Esophagus muscularis mucosa (tissue), 4 donors: ENCODE data around the gene GOLGA7B. TPM values are rescaled to one million over a fixed set of nuclear protein-coding genes. Genes with fewer than 3 reads are reported as not detected.

ENCODE experiments used
- DNase-seq: peaks from one replicate; pipeline ENCODE4 v3.0.0-alpha.2; 2017; ENCODE audit errors: extremely low spot score
- H3K27ac ChIP-seq, 4 donors: fragments of 200-600 bp; sonication (generic); replicated peaks in 1 of 4; 1 replicate in 3 of 4; 2 replicates in 1 of 4; pipeline ENCODE4 v1.5.1; 2016 to 2019; ENCODE audit warnings: mild to moderate bottlenecking in 1 of 4
- H3K27me3 ChIP-seq, 4 donors: fragments of 200-600 bp; sonication (generic); one replicate each; pipeline versions ENCODE4 v1.5.1 to v1.6.0; 2016 to 2019
- H3K36me3 ChIP-seq, 4 donors: fragments of 200-600 bp; sonication (generic); one replicate each; pipeline ENCODE4 v1.5.1; 2016 to 2019
- H3K4me1 ChIP-seq, 4 donors: fragments of 200-600 bp; sonication (generic); one replicate each; pipeline ENCODE4 v1.5.1; 2016 to 2019
- H3K4me3 ChIP-seq, 4 donors: fragments of 200-600 bp; sonication (generic); 1 replicate in 2 of 4; 2 replicates in 2 of 4; pipeline ENCODE4 v1.5.1; 2016 to 2019; ENCODE audit warnings: mild to moderate bottlenecking in 4 of 4, moderate library complexity in 1 of 4
- H3K9me3 ChIP-seq, 4 donors: fragments of 200-600 bp; sonication (generic); 1 replicate in 3 of 4; 2 replicates in 1 of 4; pipeline ENCODE4 v1.5.1; 2016 to 2019
- CTCF ChIP-seq, 3 experiments: fragments of 200-600 bp in 2 of 3; fragments of 450-650 bp in 1 of 3; sonication (generic) in 2 of 3; IDR thresholded peaks; one replicate each; pipeline ENCODE4 v1.5.1; 2017 to 2019; ENCODE audit warnings: antibody characterized with exemption in 3 of 3, mild to moderate bottlenecking in 2 of 3, moderate library complexity in 1 of 3
- EP300 ChIP-seq: sonication (generic); formaldehyde crosslinking; IDR thresholded peaks from one replicate; pipeline ENCODE4 v1.6.1; 2017; ENCODE audit warnings: antibody characterized with exemption
- POLR2A ChIP-seq: fragments of 450-650 bp; IDR thresholded peaks from one replicate; pipeline ENCODE4 v1.6.1; 2017; ENCODE audit warnings: antibody characterized with exemption, moderate library complexity, mild to moderate bottlenecking, low read depth
- POLR2AphosphoS5 ChIP-seq, 2 donors: sonication (generic); formaldehyde crosslinking; IDR thresholded peaks; one replicate each; pipeline ENCODE4 v1.6.1; 2017; ENCODE audit warnings: antibody characterized with exemption in 2 of 2
- WGBS: methylation state at CpG from one replicate; pipeline ENCODE4 v1.1.5; 2018; 5-methylcytosine and 5-hydroxymethylcytosine counted together
- intact Hi-C: fragments of 100-400 bp; cut with DNase I; formaldehyde crosslinking; loops from one replicate; pipeline ENCODE4 v1.15.1; 2023
- total RNA-seq, 4 donors: library from RNA; depleted of rRNA; stranded (reverse); fragments of >200 nt; gene quantifications; one replicate each; pipeline versions ENCODE4 v1.1.0 to v1.2.1, GENCODE V29; 2016

The GOLGA7B gene
- total RNA-seq, 4 donors from 2014 or later, result under 0.01 to 0.33 (median 0.18) TPM

- Histone ChIP-seq H3K27ac (no peak overlapping the region), H3K4me1 (no peaks in the 10 kb centered on the region), H3K36me3 (no peaks in the 10 kb centered on the region), H3K9me3 (no peaks in the 10 kb centered on the region), H3K4me3 (no peak overlapping the region), H3K27me3 (peaks cover 0 to 57% (median 0%) of the 10 kb centered on the region in 4 donors)
- 69% methylated on average over 8 of the region's 10 CpGs for WGBS
- TF ChIP-seq EP300, result no peak
- TF ChIP-seq CTCF (IDR thresholded peaks at IDR 0.05), result no peak
- TF ChIP-seq POLR2A, result no peak
- no peak for TF ChIP-seq POLR2AphosphoS5 (IDR thresholded peaks at IDR 0.05)
- DNase-seq, result no peak
- intact Hi-C loops, result no loop called here
Observed at GRCh38 chr10:97822261-97822687, 27.4 kb upstream of the GOLGA7B start.

- H3K9me3 ChIP-seq, result no peaks in the 10 kb centered on the region
- no peak overlapping the region for H3K4me3 ChIP-seq
- TF ChIP-seq POLR2AphosphoS5 (IDR thresholded peaks at IDR 0.05), result no peak
- no peak for TF ChIP-seq EP300
- no peak for TF ChIP-seq CTCF (IDR thresholded peaks at IDR 0.05)
- no peak for TF ChIP-seq POLR2A
- intact Hi-C loops, result no loop called here
- H3K27ac ChIP-seq, result no peak overlapping the region
- H3K4me1 ChIP-seq, result no peaks in the 10 kb centered on the region
- DNase-seq, result no peak
- no peaks in the 10 kb centered on the region for H3K36me3 ChIP-seq
- WGBS, result 85% methylated on average over 12 of the region's 12 CpGs
- peaks cover 0 to 58% (median 0%) of the 10 kb centered on the region in 4 donors for H3K27me3 ChIP-seq
Observed at GRCh38 chr10:97823734-97824133, 25.9 kb upstream of the GOLGA7B start.

GRCh38 chr10:97825020-97825760 lies 24.5 kb upstream of the GOLGA7B start:
- peaks cover 0 to 58% (median 0%) of the 10 kb centered on the region in 4 donors for H3K27me3 ChIP-seq
- no peaks in the 10 kb centered on the region for H3K9me3 ChIP-seq
- 79% methylated on average over 12 of the region's 12 CpGs for WGBS
- DNase-seq, result no peak
- H3K27ac ChIP-seq, result no peak overlapping the region
- H3K36me3 ChIP-seq, result no peaks in the 10 kb centered on the region
- no peak for TF ChIP-seq POLR2AphosphoS5 (IDR thresholded peaks at IDR 0.05)
- no peak for TF ChIP-seq CTCF (IDR thresholded peaks at IDR 0.05)
- no peaks in the 10 kb centered on the region for H3K4me1 ChIP-seq
- H3K4me3 ChIP-seq, result no peak overlapping the region
- intact Hi-C loops, result no loop called here

GRCh38 chr10:97826892-97827291 lies 22.8 kb upstream of the GOLGA7B start:
- Histone ChIP-seq H3K9me3 (no peaks in the 10 kb centered on the region), H3K27me3 (peaks cover 0 to 65% (median 0%) of the 10 kb centered on the region in 4 donors), H3K36me3 (no peaks in the 10 kb centered on the region), H3K4me3 (no peak overlapping the region), H3K4me1 (no peaks in the 10 kb centered on the region), H3K27ac (no peak overlapping the region)
- intact Hi-C loops, result no loop called here
- TF ChIP-seq EP300, result no peak
- TF ChIP-seq POLR2AphosphoS5 (IDR thresholded peaks at IDR 0.05), result no peak
- TF ChIP-seq POLR2A, result no peak
- no peak for TF ChIP-seq CTCF (IDR thresholded peaks at IDR 0.05)
- 80% methylated on average over 1 of the region's 1 CpG for WGBS
- DNase-seq, result no peak
